GM21423 (cell line): ENCODE results near the gene HOXC5.
A peak's percentile ranks its signal among the peaks of the same experiment; 100 is the strongest.

ENCODE experiments used
- ATAC-seq: cut with Tn5 transposase; IDR thresholded peaks from one replicate; pipeline ENCODE4 v1.9.1; 2021; ENCODE audit warnings: mild to moderate bottlenecking, moderate library complexity; ENCODE audit not compliant: unreplicated experiment

The HOXC5 gene

DNA sequence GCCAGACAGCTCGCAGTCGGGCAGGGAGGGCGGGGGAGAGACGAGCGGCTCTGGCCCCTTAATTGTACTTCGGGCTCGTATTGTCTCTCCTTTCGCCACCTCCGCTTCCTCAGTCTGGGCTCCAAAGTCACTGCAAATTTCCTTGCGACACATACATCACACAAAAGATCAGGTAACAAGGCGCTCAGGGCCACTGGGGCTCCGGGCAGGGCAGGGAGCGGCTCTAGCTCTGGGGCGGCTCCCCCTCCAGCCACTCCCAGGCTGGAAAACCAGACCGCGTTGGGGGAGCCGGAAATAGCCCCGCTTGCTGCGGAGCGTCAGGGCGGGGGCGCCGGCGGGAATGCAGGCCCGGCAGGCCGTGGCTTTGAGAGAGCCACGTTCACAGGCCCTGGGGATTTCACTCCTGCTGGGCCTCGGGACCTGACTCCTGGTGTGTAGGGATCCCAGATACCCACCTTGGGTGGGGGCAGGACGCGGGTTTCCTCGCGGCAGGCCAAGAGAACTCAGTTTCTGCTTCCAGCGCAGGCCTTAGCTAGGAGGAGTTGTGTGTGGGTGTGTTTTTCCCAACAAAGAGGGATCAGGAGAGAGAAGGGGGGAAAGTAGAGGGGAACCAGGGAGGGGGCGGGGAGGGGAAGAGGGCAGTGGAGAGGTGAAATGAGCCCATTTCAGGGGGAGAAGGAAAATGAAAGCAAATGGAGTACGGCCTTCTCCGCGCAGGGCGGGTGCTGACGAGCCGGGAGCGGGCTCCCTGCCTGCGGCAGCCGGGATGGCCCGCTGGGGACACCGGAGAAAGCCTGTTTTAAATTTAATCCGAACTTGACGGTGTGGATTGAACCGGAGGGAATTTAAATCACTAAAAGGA lies 37.2 kb upstream of the HOXC5 start:
- ATAC-seq: no peak

DNA sequence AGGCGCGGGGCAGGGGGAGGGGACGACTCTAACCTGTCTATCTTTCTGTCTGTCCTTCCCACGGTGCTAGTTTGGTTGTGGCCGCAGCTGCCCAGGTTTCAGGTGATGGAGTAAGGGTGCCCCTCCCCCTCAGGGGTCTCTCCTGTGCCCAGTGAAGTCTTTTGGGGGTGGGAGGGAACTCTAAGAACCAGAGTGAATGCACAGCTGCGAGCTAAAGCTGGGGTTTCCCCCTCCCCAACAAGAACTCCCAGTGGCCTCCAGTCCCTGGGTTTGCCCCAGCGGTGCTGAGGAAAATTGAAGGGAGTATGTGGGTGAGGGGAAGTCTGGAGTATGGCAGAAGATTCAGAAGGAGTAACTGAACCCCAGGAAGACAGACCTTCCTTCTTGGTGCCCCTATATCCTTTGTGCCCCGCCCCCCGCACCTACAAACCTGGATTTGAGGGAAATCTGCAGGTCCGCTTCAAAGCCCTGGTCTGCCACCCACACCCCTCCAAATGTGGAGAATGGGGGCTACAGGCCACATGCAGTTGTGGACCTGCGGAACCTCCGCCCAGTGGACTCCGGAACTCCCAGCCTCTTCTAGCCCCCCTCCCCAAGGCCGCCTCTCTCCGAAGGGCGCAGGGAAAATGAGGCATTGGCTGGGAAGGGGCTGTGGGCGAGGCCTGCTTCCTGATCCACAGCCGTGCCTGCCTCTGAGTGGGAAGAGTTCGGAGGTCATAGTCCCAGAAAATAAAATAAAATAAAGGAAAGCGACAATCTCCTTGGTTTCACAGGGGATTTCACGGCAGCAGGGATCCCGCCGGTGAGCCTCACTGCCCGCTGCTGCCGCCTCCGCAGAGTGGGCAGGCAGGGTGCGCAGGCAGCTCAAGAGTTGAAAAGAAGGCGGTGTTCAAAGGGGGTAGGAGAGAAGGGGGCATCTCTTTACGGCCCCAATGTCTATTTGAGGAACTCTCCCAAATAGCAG lies 36.3 kb upstream of the HOXC5 start:
- ATAC-seq: no peak

DNA sequence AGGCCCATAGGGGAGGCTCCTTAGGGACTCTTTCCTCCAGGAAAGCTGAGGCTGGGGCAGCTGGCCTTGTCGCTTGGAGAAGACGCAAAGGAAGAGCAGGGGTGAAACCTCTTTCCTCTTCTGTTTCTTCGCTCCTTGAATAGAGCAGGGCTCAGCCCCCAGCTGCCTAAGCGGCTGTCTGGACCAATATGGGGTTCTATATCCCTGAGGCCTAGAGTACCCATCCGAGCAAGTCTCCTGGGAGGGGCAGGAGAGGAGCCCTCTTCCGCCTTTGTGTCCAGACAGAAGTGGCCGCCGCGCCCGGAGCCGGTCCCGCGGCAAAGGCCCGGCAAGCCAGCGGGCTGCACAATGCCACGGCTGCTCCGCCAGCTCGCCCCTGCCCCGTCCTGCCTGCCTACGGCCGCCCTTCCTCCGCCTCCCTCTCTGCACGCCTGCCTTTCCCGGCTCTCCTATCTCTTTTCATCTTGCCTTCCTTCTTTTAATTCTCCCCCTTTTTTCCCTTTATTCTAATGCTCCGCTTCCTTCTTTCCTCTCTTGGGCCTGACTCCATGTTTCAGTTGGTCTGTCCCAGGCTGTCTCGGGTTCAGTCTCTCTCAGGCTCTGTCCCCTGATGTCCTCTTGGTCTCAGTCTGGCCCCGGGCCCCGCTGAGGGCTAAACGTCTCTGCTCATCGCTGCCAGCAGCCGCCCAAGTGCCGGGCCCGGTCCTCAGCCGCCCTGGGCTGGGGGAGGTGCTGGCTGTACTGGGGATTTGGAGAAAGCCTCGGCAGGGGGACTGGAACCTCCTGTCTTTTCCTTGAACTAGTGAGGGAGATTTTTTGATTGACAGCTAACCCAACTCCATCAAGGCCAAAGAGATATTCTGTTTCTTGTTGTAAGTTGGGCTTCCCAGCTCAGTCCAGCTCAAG lies 35.4 kb upstream of the HOXC5 start:
- ATAC-seq: no peak

DNA sequence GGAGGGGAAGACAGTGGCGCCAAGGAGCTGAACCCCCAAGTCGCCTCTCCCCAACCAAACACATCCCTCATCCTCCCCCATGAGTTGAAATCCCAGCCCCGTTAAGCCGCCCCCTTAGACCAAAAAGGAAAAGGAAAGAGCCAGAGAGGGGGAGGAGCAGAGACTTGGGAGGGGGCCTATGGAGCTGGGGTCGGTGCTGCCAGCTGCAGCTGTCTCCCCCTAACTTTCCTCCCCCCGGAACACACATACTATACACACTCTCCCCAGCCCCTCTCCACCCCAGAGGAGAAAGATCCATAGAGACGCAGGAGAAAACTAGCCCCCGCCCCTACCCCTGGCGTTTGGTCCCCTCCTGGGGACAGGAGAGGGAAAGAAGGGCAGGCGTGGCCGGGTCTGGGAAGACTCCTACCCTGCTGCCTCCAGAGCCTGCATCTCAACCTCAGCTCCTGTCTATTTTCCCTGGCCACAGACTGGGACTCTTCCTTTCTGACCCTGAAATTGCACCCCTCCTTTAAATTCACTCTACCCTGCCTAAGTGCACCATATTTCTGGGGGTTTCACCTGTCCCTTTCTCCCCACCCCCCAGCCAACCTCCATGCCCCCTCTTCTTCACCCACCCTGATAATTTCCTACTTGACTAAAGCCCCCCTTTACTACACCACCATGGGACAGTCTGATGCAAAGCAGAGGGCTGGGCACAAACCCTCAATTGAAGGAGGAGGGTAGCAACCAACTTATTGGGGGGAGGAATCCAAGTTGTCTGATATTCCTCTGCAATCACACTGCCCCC lies 34.5 kb upstream of the HOXC5 start:
- ATAC-seq: no peak

DNA sequence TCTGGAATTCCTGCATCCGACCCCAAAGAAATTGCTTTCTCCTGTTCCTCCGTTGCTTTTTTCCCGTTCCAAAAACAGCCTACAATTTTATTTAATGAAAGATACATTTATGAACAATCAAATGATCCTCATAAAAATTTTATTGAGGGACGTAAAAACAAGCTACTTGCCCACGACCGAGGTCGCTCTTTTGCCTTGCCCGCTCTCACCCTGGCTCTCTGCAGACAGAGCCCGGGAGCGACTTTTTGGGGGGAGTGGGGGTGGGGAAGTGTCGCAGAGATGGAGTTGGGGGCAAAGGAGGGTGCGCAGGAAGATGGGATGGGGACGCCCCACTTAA lies 34.0 kb upstream of the HOXC5 start:
- ATAC-seq: no peak

DNA sequence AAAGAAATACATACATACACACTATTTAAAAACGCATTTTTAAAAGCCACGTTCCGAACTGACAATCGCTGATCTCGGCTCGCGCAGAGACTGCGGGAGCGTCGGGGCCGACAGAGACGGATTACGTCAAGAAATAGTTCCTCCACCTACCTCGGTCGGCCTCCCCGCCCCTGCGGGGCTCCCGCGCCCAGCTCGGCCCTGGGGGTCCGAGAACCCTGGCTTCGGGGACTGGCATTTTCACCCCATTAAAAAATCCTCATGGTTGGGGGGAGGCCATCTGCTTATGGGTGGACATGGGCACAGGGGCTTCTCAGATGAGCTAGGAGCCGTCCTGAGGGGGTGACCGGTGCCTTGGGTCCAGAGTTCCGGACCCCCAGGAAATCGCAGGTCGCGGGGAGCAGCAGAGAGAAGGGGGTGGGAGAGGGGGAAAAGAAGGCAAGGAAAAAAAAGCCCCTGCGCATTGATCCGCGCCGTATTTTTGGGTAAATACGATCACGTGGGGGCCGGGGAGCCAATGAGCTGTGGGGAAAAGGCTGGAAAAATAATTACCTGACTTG lies 33.2 kb upstream of the HOXC5 start:
- ATAC-seq: no peak

DNA sequence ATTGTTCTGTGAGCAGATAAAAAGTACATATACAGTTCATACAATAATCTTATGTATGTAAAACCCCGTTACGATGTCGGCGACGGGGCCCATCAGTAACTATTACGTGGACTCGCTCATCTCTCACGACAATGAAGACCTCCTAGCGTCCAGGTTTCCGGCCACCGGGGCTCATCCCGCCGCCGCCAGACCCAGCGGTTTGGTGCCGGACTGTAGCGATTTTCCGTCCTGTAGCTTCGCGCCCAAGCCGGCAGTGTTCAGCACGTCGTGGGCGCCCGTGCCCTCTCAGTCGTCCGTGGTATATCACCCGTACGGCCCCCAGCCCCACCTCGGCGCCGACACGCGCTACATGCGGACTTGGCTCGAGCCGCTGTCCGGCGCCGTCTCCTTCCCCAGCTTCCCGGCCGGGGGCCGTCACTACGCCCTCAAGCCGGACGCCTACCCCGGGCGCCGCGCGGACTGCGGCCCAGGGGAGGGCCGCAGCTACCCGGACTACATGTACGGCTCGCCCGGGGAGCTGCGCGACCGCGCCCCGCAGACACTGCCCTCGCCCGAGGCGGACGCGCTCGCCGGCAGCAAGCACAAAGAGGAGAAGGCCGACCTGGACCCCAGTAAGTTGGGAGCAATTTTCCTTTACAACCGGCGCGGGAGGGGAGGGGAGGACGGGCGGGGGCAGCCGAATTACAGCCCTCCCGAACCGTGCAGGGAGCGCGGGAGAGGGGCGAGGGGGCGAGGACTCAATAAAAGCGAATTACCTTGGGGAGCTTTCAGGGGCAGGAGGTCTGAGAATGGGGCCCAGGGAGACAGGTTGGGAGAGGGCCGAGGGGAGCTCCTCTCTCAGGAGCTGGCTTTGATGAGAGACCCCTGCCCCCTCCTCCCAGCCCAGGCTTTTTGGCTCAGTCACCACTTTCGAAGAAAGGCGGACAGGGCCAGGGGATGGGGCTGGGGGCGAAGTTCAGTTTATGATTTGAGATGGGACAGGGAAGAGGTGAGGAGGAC lies 32.4 kb upstream of the HOXC5 start, which contains the start of gene HOXC9:
Gene HOXC9 (plus strand): TSS at position 46 of the 999 bp plus-strand sequence. CDS start 28 bp downstream, at position 74.
- no peak for ATAC-seq

DNA sequence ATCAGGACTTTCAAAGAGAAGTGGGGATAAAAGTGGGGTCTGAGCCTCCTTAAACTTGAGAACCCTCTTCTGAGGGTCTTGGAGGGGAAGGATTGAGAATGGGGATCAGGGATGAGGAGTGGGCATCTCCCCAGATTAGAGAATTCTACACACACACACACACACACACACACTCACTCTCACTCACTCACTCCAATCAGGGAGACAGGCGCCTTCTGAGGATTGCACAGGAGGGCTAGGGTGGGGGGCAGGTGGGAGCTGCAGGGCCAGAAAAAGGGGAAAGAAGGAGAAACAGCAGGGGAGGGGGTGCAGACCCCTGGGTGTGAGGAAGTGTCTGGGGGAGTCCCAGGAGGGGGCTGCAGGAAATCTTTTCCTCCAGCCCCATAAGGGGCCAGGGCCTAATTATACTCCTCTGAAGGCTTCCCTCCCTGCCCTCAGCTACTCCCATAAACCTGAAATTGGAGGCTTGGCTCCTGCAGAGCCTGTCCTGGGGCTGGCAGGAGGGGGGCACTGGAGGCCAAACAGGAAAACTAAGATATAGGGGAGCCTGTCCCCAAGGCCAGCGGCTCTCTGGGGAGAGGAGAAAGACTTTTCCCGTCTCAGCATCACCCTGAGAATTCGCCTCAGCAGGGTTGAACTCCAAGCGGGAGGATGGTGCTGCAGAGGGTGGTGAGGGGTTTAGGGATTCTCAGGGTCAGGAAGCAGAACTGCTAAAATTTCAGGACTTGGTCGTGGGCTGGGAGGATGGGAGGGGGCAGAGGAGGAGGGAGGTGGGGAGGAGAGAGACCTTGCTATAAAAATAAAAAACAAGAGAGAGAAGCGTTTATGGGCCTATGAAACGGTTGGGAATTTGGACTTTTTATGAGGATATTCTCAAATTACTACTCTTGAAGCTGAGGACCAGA lies 31.3 kb upstream of the HOXC5 start:
- no peak for ATAC-seq

DNA sequence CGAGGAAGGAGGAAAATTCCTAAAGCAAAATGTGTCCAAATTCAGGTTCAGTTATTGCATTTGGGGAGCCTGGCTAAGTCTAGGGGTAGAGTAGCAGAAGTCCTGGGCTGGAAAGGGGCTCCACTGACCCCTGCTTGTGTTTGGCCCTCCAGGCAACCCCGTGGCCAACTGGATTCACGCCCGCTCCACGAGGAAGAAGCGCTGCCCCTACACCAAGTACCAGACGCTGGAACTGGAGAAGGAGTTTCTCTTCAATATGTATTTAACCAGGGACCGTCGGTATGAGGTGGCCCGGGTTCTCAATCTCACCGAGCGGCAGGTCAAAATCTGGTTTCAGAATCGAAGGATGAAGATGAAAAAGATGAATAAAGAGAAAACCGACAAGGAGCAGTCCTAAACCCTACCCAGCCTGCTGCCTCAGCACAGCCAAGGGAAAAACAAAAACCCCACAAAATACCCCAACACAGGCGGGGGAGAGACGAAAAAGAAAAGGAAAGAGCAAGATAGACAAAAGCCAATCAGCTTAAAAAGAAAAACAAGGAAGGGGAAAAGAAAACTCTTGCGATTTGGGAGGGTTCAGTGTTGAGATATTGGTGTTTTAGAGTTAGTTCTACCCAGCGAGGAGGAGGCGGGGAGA lies 30.5 kb upstream of the HOXC5 start:
- no peak for ATAC-seq

DNA sequence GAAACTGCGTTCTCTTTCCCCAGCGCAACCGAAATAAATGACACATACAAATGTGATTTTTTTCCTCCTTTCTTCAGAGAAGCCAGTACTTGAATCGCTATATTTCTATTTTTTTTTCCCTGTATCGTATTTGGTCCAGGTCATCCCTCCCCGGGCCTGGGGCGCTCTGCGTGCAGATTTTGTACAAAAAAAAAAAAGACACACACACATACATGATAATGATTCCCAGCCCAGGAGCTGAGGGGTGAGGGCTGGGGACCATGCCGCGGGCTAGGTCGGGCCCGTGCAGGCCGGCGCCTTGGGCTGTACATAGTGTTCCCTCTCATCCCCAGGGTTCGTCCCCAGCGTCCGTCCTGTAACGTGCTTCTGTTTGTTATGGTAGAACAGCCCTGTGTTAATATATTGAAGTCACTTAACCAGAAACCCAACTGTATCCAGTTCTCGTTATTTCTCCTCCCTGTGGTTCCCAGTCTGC lies 29.9 kb upstream of the HOXC5 start:
- no peak for ATAC-seq

DNA sequence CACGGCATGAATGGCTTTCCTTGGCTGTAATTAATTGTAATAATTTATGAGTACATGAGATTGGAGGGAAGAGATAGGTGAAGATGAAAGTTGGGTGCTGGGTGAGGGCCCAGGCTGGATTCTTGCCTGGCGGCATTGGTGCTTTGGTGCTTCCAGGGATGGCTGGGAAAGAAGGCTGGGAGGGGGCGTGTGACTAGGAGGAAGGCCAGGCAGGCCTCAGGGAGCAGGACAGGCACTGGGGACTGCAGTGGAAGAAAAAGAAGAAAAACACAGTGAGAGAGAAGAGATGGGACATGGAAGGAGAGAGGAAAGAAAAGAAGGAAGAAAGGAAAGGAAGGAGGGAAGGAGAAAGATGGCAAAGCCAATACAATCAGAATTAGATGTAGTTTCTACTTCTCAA lies 29.2 kb upstream of the HOXC5 start:
- ATAC-seq: no peak

DNA sequence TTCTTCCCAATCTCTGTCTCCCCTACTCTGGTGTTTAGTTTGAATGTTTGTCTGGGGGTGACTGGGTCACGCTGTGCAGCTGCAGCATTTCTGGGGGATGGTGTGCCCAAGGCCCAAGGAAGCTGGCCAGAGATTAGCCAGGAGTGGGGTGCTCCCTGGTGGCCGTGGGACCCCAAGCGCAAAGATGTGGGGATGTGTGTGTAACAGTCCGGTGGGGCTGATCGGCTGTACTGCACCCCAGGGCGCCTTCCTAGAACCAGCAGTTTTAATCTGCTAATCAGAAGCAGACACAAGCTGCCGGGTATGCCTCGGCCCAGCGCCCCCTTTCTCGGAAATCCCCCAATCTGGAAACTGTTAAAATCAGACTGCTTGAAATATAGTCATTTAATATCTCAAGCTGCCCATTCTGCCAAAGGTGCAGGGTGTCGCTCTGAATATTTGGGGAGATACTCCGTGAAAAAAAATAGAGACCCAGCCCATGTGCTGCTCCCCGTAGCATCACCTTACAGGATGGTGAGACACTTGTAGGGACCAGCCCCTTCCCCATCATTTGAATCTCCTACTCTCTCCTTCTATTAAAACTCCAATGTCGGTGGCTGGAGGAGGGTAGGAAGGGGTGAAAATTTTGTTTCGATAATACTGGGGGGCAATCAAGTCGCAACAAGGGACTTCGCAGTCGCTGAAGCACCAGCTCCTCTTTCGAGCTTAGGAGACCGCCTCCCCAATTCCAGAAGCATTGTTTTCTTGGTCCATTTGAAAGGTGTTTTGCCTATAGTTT lies 28.6 kb upstream of the HOXC5 start:
- ATAC-seq: no peak

DNA sequence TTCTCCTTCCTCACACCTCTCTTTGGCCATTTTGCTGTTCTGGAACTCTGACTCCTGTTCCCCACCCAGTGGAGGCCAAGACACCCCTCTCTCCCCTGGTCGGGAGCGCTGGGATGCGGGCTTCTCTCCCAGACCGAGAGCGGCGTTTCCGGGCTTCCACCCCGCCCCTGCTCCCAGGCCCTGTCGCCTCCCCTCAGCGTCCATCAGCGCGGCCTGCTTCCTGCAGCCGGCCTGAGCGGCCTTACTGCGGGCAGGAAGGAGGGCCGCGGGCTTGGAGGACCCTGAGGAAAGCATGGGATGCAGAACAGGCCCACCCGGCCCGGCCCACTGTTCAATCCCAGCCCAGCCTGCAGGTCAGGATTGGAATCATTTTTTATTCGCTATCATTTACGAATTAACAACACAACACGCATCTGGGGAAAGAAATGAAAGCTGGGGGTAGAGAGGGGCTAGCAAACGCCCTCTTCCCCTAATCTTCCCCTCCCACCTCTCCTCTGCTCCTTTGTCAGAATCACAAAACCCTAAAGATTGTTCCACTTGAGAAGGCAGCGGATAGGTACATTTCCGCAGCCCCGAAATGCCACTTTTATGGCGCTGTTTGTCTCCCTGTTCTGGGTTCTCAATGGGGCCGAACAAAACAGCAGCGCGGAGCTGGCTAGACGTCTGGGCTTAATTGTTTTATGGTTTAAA lies 27.9 kb upstream of the HOXC5 start:
- ATAC-seq: no peak

DNA sequence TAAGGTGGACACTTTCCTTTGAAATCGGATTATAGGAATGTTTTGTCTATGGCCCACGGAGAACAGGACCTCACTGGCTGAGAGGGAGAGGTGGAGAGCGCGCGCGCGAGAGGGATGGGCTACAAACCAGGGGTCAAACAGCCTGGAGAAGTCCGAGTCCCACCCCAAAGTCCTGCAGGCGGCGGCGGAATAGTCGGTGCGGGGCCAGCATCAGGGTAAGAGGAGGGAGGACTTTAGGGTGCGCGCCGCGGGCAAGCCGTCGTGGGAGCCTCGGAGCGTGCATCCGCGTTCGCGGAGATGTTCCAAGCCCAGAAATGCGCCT lies 27.4 kb upstream of the HOXC5 start:
- ATAC-seq: no peak

DNA sequence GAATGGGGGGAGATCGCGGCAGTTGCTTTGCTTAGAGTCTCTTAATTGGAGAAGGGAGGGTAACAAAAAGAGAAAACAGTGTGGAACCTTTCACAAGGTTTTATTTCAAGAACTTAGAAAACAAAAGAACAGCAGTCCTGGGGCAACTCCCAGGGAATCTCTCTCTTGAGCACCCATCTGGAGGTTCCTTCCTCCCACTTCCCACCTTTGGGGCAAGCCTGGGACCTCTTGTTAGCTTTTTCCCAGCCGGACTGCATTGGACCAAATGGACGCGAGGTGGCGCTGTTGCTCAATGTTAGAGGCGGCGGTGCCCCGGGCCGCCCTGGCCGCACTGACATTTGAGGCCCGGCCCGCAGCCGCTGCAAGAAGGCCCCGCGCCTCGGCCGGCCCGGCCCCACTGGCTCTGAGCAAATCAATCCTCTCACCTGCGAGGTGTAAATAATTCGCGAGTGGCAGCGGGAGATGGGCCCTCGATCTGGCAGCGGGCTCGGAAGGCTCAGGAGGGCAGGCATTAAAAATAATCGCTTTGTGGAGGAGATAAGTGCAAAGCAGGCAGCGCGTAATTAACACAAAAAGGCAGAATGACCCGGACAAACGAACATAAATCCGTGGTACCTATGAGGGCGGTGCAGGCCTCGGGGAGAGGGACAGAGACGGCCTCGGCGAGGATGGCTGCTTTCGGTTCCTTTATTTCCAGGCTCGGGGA lies 26.8 kb upstream of the HOXC5 start:
- ATAC-seq: peak; percentile 60
